Caco-2 (cell line): Measurements from ENCODE around the gene VRK1. TPM values are rescaled to one million over a fixed set of nuclear protein-coding genes. Genes with fewer than 3 reads are reported as not detected.

Experiments
- BruUV-seq: library from RNA; stranded (reverse); fragments of 400-500 nt; replicated peaks from 2 replicates; lab custom pipeline; 2021; lab: Mats Ljungman, UMichigan
- CTCF ChIA-PET: fragments of 300-600 bp; sonication (Branson Sonifier 250); formaldehyde crosslinking; loops from one replicate; lab custom pipeline; 2022; ENCODE audit warnings: antibody characterized with exemption; lab: Charles Lee
- POLR2A ChIA-PET: fragments of 300-600 bp; sonication (Branson Sonifier 250); formaldehyde crosslinking; loops from one replicate; lab custom pipeline; 2022; ENCODE audit warnings: antibody characterized with exemption; lab: Charles Lee
- DNase-seq, 2 experiments: peaks; one replicate each; pipeline versions ENCODE4 v3.0.0 to v3.0.0-alpha.2; 2020 to 2022
- H3K27me3 ChIP-seq: replicated peaks from 2 replicates; pipeline ENCODE4 v1.6.0; 2011; ENCODE audit warnings: low read length; ENCODE audit not compliant: control insufficient read depth, insufficient read depth
- H3K36me3 ChIP-seq: 2 replicates; pipeline ENCODE4 v1.5.1; 2011; ENCODE audit warnings: low read length; ENCODE audit not compliant: control insufficient read depth, insufficient read depth
- H3K4me1 ChIP-seq: fragments of 250-450 bp; sonication (Bioruptor Pico); 2 replicates; pipeline ENCODE4 v1.5.1; 2020; ENCODE audit warnings: mild to moderate bottlenecking
- H3K4me3 ChIP-seq: 2 replicates; pipeline ENCODE4 v1.5.1; 2011; ENCODE audit warnings: low read depth, mild to moderate bottlenecking, control low read depth, low read length
- H3K9me3 ChIP-seq: fragments of 250-450 bp; sonication (Bioruptor Pico); 2 replicates; pipeline ENCODE4 v1.5.1; 2020; ENCODE audit warnings: mild to moderate bottlenecking, moderate library complexity
- H3K27ac Mint-ChIP-seq: one replicate; pipeline ENCODE4 v1.8.0; 2022; ENCODE audit warnings: mixed read lengths; ENCODE audit not compliant: unreplicated experiment
- H3K27me3 Mint-ChIP-seq: one replicate; pipeline ENCODE4 v1.8.0; 2022; ENCODE audit warnings: mixed read lengths; ENCODE audit not compliant: insufficient read depth, unreplicated experiment
- H3K36me3 Mint-ChIP-seq: one replicate; pipeline ENCODE4 v1.8.0; 2022; ENCODE audit warnings: mild to moderate bottlenecking, mixed read lengths; ENCODE audit not compliant: insufficient read depth, unreplicated experiment
- H3K4me1 Mint-ChIP-seq: one replicate; pipeline ENCODE4 v1.8.0; 2022; ENCODE audit warnings: low read depth, mixed read lengths; ENCODE audit not compliant: unreplicated experiment
- H3K4me3 Mint-ChIP-seq: one replicate; pipeline ENCODE4 v1.8.0; 2022; ENCODE audit warnings: mild to moderate bottlenecking, moderate library complexity, mixed read lengths; ENCODE audit not compliant: unreplicated experiment
- H3K9me3 Mint-ChIP-seq: one replicate; pipeline ENCODE4 v1.8.0; 2022; ENCODE audit warnings: mixed read lengths; ENCODE audit not compliant: unreplicated experiment
- CTCF ChIP-seq, 2 experiments: fragments of 200-600 bp in 1 of 2; IDR thresholded peaks; 1 replicate in 1 of 2; 2 replicates in 1 of 2; pipeline versions ENCODE4 v1.5.1 to v1.8.0; 2011 to 2022; ENCODE audit warnings: antibody characterized with exemption in 1 of 2, control low read depth in 1 of 2, inconsistent platforms in 1 of 2, low read depth in 1 of 2, low read length in 1 of 2, mild to moderate bottlenecking in 1 of 2, moderate library complexity in 1 of 2; ENCODE audit not compliant: insufficient read depth in 1 of 2, severe bottlenecking in 1 of 2, unreplicated experiment in 1 of 2
- intact Hi-C: fragments of 100-400 bp; cut with micrococcal nuclease; formaldehyde crosslinking; loops from one replicate; pipeline ENCODE4 v1.10.0; 2022; ENCODE audit not compliant: unreplicated experiment
- total RNA-seq: library from RNA; stranded (reverse); gene quantifications from 2 replicates; pipeline ENCODE4 v1.2.3, GENCODE V29; 2022

The VRK1 gene
- total RNA-seq, 1 experiment from 2014 or later, result 42.1 TPM

DNA sequence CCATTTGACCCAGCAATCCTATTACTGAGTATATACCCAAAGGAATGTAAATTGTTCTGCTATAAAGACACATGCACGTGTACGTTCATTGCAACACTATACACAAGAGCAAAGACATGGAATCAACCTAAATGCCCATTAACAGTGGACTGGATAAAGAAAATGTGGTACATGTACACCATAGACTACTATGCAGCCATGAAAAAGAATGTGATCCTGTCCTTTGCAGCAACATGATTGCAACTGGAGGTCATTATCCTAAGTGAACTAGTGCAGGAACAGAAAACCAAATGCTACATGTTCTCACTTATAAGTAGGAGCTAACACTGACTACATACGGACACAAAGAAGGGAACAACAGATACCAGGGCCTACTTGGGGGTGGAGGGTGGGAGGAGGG is 45.7 kb upstream of the VRK1 start:
- Histone ChIP-seq H3K27me3 (no peaks in the 10 kb centered on the region; the same call in 1 of the 2 replicates), H3K4me3 (no peak overlapping the region), H3K36me3 (no peaks in the 10 kb centered on the region), H3K4me1 (no peaks in the 10 kb centered on the region), H3K9me3 (no peaks in the 10 kb centered on the region)
- POLR2A ChIA-PET, result no interaction called here
- DNase-seq, result no peak
- Mint-ChIP-seq H3K4me1 (no peaks in the 10 kb centered on the region), H3K27ac (no peak overlapping the region), H3K9me3 (no peaks in the 10 kb centered on the region), H3K27me3 (peaks cover 2% of the 10 kb centered on the region), H3K36me3 (no peaks in the 10 kb centered on the region), H3K4me3 (no peak overlapping the region)
- intact Hi-C loops, result no loop called here
- TF ChIP-seq CTCF (IDR thresholded peaks at IDR 0.05; ENCODE audit: insufficient read depth in 1 of 2, low read depth in 1 of 2, low read length in 1 of 2, severe bottlenecking in 1 of 2, unreplicated experiment in 1 of 2), result no peak
- no TSS peak for BruUV-seq
- CTCF ChIA-PET, result no interaction called here

GRCh38 chr14:96752125-96752524 is 45.1 kb upstream of the VRK1 start:
- H3K9me3 ChIP-seq, result no peaks in the 10 kb centered on the region
- ChIA-PET POLR2A (no interaction called here), CTCF (no interaction called here)
- no peaks in the 10 kb centered on the region for H3K9me3 Mint-ChIP-seq
- no peak for DNase-seq
- no TSS peak for BruUV-seq
- H3K4me1 Mint-ChIP-seq, result no peaks in the 10 kb centered on the region
- H3K36me3 ChIP-seq, result no peaks in the 10 kb centered on the region
- H3K36me3 Mint-ChIP-seq, result no peaks in the 10 kb centered on the region
- no peaks in the 10 kb centered on the region; the same call in 1 of the 2 replicates for H3K27me3 ChIP-seq
- intact Hi-C loops, result no loop called here
- no peaks in the 10 kb centered on the region for H3K4me1 ChIP-seq
- no peak overlapping the region for H3K4me3 Mint-ChIP-seq
- peaks cover 2% of the 10 kb centered on the region for H3K27me3 Mint-ChIP-seq
- H3K4me3 ChIP-seq, result no peak overlapping the region
- no peak for TF ChIP-seq CTCF (IDR thresholded peaks at IDR 0.05; ENCODE audit: insufficient read depth in 1 of 2, low read depth in 1 of 2, low read length in 1 of 2, severe bottlenecking in 1 of 2, unreplicated experiment in 1 of 2)
- H3K27ac Mint-ChIP-seq, result no peak overlapping the region

DNA sequence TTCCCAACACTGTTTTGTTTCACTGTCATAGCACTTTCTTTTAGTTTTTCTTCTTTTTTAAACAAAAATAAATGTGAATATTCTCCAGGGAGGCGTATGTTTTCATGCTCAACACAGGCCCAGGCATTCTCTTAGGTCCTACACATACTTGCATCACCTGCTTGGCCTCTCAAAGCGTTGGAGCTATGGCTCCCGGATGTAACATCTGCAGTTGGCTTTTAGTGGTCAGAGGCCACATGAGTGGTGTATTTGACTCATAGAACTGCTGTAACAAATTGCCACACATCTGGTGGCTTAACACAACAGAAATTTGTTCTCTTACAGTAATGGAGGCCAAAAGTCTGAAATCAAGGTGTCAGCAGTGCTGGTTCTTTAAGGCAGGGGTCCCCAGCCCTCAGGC is 44.6 kb upstream of the VRK1 start:
- Mint-ChIP-seq H3K27me3 (peaks cover 2% of the 10 kb centered on the region), H3K27ac (no peak overlapping the region), H3K36me3 (no peaks in the 10 kb centered on the region), H3K4me1 (no peaks in the 10 kb centered on the region), H3K4me3 (no peak overlapping the region), H3K9me3 (no peaks in the 10 kb centered on the region)
- Histone ChIP-seq H3K9me3 (no peaks in the 10 kb centered on the region), H3K4me3 (no peak overlapping the region), H3K36me3 (no peaks in the 10 kb centered on the region), H3K4me1 (no peaks in the 10 kb centered on the region), H3K27me3 (no peaks in the 10 kb centered on the region; the same call in 1 of the 2 replicates)
- BruUV-seq, result no TSS peak
- CTCF ChIA-PET, result no interaction called here
- POLR2A ChIA-PET, result no interaction called here
- DNase-seq, result no peak
- intact Hi-C loops, result no loop called here
- TF ChIP-seq CTCF (IDR thresholded peaks at IDR 0.05; ENCODE audit: insufficient read depth in 1 of 2, low read depth in 1 of 2, low read length in 1 of 2, severe bottlenecking in 1 of 2, unreplicated experiment in 1 of 2), result no peak
